ENCODE results near the gene STK16. TPM values are rescaled to one million over a fixed set of nuclear protein-coding genes. Genes with fewer than 3 reads are reported as not detected.

Gene STK16
- total and polyA plus RNA-seq, 2 of the 13 experiments (the other 11 are each of a cell fraction or from before 2014, with no cell fraction given): 28.0 to 50.9 TPM

- TF ChIP-seq ARID2 (CRISPR knock-in tag; IDR thresholded peaks at IDR 0.05; ENCODE audit: borderline replicate concordance) (no peak), ATF7 (IDR thresholded peaks at IDR 0.05) (no peak), ATF7 (CRISPR knock-in tag; IDR thresholded peaks at IDR 0.05) (0 out of 2 replicates have a peak, but pooled peaks have one; percentile 26), GLI4 (CRISPR knock-in tag; IDR thresholded peaks at IDR 0.05; ENCODE audit: borderline replicate concordance) (peak; percentile 41; the same call in 1 of the 2 replicates), ZNF510 (CRISPR knock-in tag; IDR thresholded peaks at IDR 0.05; ENCODE audit: low read depth) (0 out of 2 replicates have a peak, but pooled peaks have one; percentile 43), ZNF780A (CRISPR knock-in tag; IDR thresholded peaks at IDR 0.05) (no peak), HOXA7 (CRISPR knock-in tag; IDR thresholded peaks at IDR 0.05) (no peak), RFXAP (CRISPR knock-in tag; IDR thresholded peaks at IDR 0.05; ENCODE audit: borderline replicate concordance) (no peak), ZNF350 (CRISPR knock-in tag; IDR thresholded peaks at IDR 0.05; ENCODE audit: borderline replicate concordance, low read depth) (peak; percentile 68; the same call in 1 of the 2 replicates), STAG1 (CRISPR knock-in tag; IDR thresholded peaks at IDR 0.05) (peak; percentile 91), ZNF12 (CRISPR knock-in tag; IDR thresholded peaks at IDR 0.05) (no peak), ZNF598 (CRISPR knock-in tag; IDR thresholded peaks at IDR 0.05; ENCODE audit: borderline replicate concordance) (0 out of 2 replicates have a peak, but pooled peaks have one; percentile 51), RCOR2 (CRISPR knock-in tag; IDR thresholded peaks at IDR 0.05) (no peak), LCORL (IDR thresholded peaks at IDR 0.05) (no peak), LCORL (CRISPR knock-in tag; IDR thresholded peaks at IDR 0.05) (peak; percentile 78), FOXC1 (CRISPR knock-in tag; IDR thresholded peaks at IDR 0.05; ENCODE audit: borderline replicate concordance) (0 out of 2 replicates have a peak, but pooled peaks have one; percentile 18), ZNF225 (CRISPR knock-in tag; IDR thresholded peaks at IDR 0.05) (no peak), EED (CRISPR knock-in tag; IDR thresholded peaks at IDR 0.05) (peak; percentile 75; the same call in 1 of the 2 replicates), ZNF773 (CRISPR knock-in tag; IDR thresholded peaks at IDR 0.05; ENCODE audit: borderline replicate concordance) (no peak), DPF2 (CRISPR knock-in tag; IDR thresholded peaks at IDR 0.05; ENCODE audit: borderline replicate concordance, low read depth) (no peak), RBM39 (IDR thresholded peaks at IDR 0.05; ENCODE audit: low read depth, low read length, poor library complexity, severe bottlenecking) (no peak), NFYC (CRISPR knock-in tag; IDR thresholded peaks at IDR 0.05) (no peak), MNT (IDR thresholded peaks at IDR 0.05) (no peak), CAMTA2 (CRISPR knock-in tag; IDR thresholded peaks at IDR 0.05; ENCODE audit: borderline replicate concordance) (no peak), SMAD1 (CRISPR knock-in tag; IDR thresholded peaks at IDR 0.05; ENCODE audit: borderline replicate concordance, low read depth) (peak; percentile 72; the same call in 1 of the 2 replicates)
- TF ChIP-seq, protein P1, sequence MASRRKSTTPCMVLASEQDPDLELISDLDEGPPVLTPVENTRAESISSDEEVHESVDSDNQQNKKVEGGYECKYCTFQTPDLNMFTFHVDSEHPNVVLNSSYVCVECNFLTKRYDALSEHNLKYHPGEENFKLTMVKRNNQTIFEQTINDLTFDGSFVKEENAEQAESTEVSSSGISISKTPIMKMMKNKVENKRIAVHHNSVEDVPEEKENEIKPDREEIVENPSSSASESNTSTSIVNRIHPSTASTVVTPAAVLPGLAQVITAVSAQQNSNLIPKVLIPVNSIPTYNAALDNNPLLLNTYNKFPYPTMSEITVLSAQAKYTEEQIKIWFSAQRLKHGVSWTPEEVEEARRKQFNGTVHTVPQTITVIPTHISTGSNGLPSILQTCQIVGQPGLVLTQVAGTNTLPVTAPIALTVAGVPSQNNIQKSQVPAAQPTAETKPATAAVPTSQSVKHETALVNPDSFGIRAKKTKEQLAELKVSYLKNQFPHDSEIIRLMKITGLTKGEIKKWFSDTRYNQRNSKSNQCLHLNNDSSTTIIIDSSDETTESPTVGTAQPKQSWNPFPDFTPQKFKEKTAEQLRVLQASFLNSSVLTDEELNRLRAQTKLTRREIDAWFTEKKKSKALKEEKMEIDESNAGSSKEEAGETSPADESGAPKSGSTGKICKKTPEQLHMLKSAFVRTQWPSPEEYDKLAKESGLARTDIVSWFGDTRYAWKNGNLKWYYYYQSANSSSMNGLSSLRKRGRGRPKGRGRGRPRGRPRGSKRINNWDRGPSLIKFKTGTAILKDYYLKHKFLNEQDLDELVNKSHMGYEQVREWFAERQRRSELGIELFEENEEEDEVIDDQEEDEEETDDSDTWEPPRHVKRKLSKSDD (CRISPR knock-in tag; IDR thresholded peaks at IDR 0.05; ENCODE audit: low read depth): no peak
- TF ChIP-seq, protein P2, sequence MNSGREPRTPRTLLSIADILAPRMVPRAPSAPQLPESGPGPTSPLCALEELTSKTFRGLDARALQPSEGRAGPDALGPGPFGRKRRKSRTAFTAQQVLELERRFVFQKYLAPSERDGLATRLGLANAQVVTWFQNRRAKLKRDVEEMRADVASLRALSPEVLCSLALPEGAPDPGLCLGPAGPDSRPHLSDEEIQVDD (CRISPR knock-in tag; IDR thresholded peaks at IDR 0.05; ENCODE audit: borderline replicate concordance): no peak
These were observed 53.6 kb downstream of the STK16 start (continued) for GRCh38 chr2:219298759-219299371.
